Muscle layer of duodenum (tissue), 2 donors: ENCODE data around the gene CACTIN.
"Not testable (repeated sequence)": the region's sequence is repeated elsewhere in the genome, so short reads cannot be mapped to it uniquely, and the experiment has no call there.

Experiments used
- H3K27ac ChIP-seq: one replicate; pipeline ENCODE4 v1.7.0; 2013; ENCODE audit warnings: mild to moderate bottlenecking, low read length
- H3K27me3 ChIP-seq: one replicate; pipeline ENCODE4 v1.7.0; 2013; ENCODE audit warnings: low read depth, mild to moderate bottlenecking, control low read depth, low read length
- H3K36me3 ChIP-seq, 2 donors: one replicate each; pipeline ENCODE4 v1.7.0; 2013; ENCODE audit warnings: low read length in 2 of 2, control low read depth in 1 of 2, mild to moderate bottlenecking in 1 of 2; ENCODE audit not compliant: insufficient read depth in 2 of 2, control insufficient read depth in 1 of 2
- H3K4me1 ChIP-seq, 2 donors: one replicate each; pipeline ENCODE4 v1.7.0; 2013; ENCODE audit warnings: low read length in 2 of 2, mild to moderate bottlenecking in 2 of 2, control low read depth in 1 of 2, moderate library complexity in 1 of 2; ENCODE audit not compliant: insufficient read depth in 2 of 2, control insufficient read depth in 1 of 2
- H3K4me3 ChIP-seq, 2 donors: one replicate each; pipeline ENCODE4 v1.7.0; 2013; ENCODE audit warnings: low read length in 2 of 2, low read depth in 1 of 2, mild to moderate bottlenecking in 1 of 2
- H3K9me3 ChIP-seq, 2 donors: one replicate each; pipeline ENCODE4 v1.7.0; 2013; ENCODE audit warnings: low read length in 2 of 2, control low read depth in 1 of 2, mild to moderate bottlenecking in 1 of 2; ENCODE audit not compliant: control insufficient read depth in 1 of 2
- donor health status: healthy.

Gene CACTIN

DNA sequence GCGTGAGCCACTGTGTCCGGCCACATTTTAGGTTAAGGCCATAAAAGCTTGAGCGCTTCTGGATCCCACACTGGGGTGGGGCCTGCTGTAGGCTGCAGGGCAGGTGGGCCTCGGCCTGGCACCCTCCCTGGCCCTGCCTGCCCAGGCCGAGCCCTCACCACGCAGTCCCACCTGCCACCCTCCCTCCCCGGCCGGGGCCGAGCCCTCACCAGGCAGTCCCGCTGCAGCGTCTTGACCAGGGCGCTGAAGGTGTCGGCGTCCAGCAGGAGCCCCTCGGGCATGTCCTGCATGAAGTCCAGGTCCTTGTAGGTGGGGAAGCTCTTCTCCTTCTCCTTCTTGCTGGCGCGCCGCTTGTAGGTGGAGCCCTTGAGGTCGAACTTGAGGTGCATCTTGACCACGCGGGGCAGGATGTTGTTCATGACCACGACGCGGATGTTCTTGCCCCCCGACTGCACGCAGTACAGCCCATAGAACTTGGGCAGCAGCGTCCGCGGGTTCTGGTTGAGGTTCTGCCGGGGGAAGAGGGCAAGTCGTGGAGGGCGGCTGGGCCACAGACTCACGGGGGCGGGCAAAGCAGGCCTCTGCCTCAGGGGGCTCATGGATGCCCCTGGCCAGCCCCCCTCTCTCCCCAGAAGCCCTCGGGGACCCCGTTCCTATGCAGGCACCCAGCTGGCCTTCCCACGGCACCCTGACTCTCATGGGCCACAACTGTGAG, 26.6 kb upstream of the CACTIN start:
- Histone ChIP-seq H3K27ac (no peak overlapping the region), H3K4me1 (no peaks in the 10 kb centered on the region), H3K4me3 (no peak overlapping the region), H3K9me3 (no peaks in the 10 kb centered on the region), H3K36me3 (peaks cover 22 to 77% of the 10 kb centered on the region in 2 donors), H3K27me3 (no peaks in the 10 kb centered on the region)

DNA sequence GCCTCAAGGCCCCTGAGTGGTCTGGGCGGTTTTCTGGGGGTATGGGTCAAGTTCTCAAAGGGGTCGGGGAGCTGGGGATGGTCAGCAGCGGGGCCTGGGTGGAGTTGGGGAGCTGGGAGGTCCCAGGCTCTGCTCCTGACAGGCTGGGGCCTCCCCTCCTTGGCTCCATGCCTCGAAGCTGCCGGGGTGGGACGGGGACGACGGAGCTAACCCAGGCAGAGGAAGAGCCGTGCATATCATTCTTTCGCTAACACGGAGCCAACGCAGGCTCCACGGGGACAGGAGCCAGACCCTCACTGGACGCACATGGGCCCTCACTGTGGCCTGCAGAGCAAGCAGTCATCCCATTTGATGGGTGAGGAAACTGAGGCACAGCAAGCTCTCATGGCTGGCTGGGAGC, 25.8 kb upstream of the CACTIN start:
- Histone ChIP-seq H3K4me1 (no peaks in the 10 kb centered on the region), H3K36me3 (peaks cover 22 to 72% of the 10 kb centered on the region in 2 donors), H3K4me3 (no peak overlapping the region), H3K27ac (no peak overlapping the region), H3K27me3 (no peaks in the 10 kb centered on the region), H3K9me3 (no peaks in the 10 kb centered on the region)

DNA sequence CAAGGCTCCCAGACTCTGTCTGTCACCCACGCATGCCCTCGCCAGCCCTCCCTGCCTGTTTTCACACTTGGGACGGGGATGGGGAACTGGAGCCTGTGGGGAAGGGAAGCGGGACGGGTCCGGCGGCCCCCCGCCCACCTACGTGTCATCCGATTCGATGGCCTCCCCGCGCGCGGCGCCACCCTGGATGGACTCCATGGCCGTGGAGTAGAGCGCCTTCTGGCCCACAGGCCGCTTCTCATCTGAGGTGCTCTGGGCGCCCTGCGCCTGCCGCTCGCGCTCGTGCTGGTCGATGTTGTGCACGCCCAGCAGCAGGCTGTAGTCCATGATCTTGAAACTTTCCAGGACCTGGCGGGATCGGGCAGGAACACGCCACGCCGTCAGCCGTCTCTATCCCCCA, 25.1 kb upstream of the CACTIN start:
- Histone ChIP-seq H3K27me3 (no peaks in the 10 kb centered on the region), H3K27ac (no peak overlapping the region), H3K4me1 (no peaks in the 10 kb centered on the region), H3K9me3 (no peaks in the 10 kb centered on the region), H3K36me3 (peaks cover 17 to 67% of the 10 kb centered on the region in 2 donors), H3K4me3 (no peak overlapping the region)

DNA sequence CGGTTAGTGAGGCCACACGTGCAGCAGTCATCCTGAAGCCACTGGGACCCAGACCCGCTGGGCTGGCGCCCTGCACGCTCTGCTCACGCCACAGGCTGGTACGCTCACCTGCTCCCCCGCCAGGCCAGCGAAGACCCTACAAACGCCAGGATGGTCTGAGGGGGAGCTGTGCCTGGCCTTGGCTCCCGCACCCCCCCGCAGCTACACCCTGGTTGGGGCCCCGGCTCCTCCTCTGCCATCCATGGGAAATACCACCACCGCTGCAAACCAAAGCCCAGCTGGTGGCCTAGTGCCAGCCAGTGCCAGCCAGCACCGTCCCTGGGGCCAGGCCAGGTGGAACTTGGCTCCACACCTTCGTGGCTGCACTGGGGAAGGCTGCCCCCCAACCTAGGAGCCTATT, 23.3 kb upstream of the CACTIN start:
- Histone ChIP-seq H3K4me1 (no peaks in the 10 kb centered on the region), H3K36me3 (peaks cover 17 to 68% of the 10 kb centered on the region in 2 donors), H3K4me3 (no peak overlapping the region), H3K9me3 (no peaks in the 10 kb centered on the region), H3K27me3 (no peaks in the 10 kb centered on the region), H3K27ac (no peak overlapping the region)

DNA sequence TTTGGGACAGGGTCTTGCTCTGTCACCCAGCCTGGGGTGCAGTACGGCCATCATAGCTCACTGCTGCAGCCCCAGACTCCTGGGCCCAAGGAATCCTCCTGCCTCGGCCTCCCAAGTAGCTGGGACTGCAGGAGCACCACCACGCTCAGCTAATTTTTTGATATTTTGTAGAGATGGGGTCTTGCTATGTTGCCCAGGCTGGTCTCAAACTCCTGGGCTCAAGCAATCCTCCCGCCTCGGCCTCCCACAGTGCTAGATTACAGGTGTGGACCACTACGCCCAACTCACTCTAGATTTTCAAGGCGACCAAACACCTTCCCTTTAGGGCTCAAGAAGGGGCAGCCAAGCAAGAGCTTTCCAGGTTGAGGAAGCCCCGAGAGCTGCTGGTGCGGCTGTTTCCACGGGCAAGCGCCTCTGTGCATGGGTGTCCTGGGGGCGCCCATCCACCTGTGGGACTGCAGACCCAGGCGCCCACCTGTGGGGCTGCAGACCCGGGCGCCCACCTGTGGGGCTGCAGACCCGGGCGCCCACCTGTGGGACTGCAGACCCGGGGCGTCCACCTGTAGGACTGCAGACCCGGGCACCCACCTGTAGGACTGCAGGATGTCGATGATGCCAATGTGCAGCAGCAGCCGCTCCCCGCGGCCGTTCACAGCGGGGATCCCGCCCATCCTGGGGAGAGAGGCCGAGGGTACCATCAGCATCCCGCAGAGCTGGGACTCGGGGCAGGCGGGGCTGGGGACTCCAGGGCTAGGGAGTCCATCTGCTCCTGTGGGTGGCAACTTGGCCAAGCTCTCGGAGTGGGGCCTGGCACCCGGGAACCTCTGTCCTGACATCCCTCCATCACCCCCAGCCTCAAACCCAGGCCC, 21.7 kb upstream of the CACTIN start:
- peaks cover 13 to 72% of the 10 kb centered on the region in 2 donors for H3K36me3 ChIP-seq
- no peak overlapping the region for H3K4me3 ChIP-seq
- no peaks in the 10 kb centered on the region for H3K9me3 ChIP-seq
- no peaks in the 10 kb centered on the region for H3K27me3 ChIP-seq
- no peak overlapping the region for H3K27ac ChIP-seq
- peaks cover 0 to 5% of the 10 kb centered on the region in 2 donors for H3K4me1 ChIP-seq

DNA sequence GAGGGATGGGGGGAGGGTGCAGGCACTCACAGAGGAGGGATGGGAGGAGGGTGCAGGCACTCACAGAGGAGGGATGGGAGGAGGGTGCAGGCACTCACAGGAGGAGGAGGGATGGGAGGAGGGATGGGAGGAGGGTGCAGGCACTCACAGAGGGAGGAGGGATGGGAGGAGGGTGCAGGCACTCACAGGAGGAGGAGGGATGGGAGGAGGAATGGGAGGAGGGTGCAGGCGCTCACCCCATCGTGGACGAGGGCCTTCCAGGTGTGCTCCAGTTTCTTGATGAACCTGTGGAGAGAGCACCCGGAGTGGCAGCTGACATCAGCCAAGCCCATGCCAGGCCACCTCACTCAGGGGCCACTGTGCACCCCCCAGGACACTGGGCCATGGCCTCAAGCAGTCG, 20.5 kb upstream of the CACTIN start:
- not testable (repeated sequence) for H3K4me1 ChIP-seq, H3K27ac ChIP-seq, H3K27me3 ChIP-seq, H3K9me3 ChIP-seq, H3K4me3 ChIP-seq
- peaks cover 5 to 71% of the 10 kb centered on the region in 2 donors for H3K36me3 ChIP-seq

DNA sequence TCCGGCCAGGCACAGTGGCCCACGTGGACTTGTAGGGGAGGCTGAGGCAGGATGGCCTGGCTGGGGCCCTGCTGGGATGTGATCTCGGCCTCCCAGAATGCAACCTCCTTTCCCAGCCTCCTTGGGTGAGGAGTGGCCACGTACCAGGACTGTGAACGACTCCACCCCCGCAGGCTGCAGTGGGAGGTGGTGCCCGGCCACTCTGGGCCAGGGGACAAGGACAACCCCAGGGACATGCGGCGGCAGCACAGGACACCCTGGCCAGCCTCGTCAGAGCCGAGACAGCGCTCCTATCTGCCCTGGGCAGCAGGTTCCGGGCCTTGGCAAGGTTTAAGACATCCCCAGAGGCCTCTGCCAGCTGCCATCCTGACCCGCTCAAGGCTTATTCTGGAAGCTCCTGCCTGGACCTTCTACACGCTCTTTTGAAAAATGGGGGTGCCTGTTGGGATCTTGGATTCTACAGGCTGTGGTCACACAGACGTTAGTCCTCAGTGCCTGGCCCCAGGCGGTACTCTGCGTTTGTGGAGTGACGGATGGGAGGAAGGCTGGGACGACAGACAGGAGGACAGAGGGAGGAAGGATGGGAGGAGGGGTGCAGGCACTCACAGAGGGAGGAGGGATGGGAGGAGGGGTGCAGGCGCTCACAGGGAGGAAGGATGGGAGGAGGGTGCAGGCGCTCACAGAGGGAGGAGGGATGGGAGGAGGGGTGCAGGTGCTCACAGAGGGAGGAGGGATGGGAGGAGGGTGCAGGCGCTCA, 19.9 kb upstream of the CACTIN start:
- peaks cover 0 to 5% of the 10 kb centered on the region in 2 donors for H3K4me1 ChIP-seq
- no peaks in the 10 kb centered on the region for H3K9me3 ChIP-seq
- peaks cover 5 to 71% of the 10 kb centered on the region in 2 donors for H3K36me3 ChIP-seq
- no peaks in the 10 kb centered on the region for H3K27me3 ChIP-seq
- H3K27ac ChIP-seq = no peak overlapping the region
- H3K4me3 ChIP-seq = no peak overlapping the region

DNA sequence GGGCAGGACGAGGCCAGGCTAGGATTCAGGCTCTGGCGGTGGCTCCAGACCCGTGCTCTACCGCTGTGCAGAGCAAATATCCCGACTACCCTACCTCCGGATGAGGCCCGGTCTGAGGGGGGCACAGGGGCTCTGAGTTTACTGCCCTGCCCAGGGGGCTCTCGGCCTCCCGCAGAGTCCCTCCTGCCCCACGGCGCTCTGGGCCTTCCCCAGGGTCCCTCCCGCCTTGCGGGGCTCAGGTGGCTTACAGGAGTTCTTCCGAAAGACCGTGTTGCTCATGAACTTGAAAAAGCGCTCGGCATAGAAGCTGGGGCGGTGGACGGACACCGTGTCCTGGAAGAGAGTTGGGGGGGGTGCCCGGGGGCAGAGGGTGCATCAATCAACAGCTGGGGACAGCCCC, 19.1 kb upstream of the CACTIN start:
- Histone ChIP-seq H3K36me3 (peaks cover 3 to 68% of the 10 kb centered on the region in 2 donors), H3K4me3 (no peak overlapping the region), H3K27ac (no peak overlapping the region), H3K27me3 (no peaks in the 10 kb centered on the region), H3K4me1 (peaks cover 0 to 5% of the 10 kb centered on the region in 2 donors), H3K9me3 (no peaks in the 10 kb centered on the region)

DNA sequence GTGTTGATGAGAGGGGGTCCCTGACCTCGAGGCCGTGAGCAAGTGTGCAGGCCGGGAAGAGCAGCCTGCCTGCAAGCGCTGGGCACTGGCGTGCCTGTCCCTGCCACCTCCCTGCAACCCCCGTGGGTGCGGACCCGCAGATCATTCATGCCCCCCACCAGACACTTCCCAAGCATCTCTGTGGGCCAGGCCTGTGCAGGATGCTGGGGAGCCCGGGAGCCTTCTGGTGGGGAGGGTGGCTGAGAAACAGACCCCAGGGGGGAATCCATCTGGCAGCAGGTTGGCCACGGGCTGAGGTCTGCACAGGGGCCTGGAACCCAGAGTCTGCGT, 18.4 kb upstream of the CACTIN start:
- Histone ChIP-seq H3K27ac (no peak overlapping the region), H3K36me3 (peaks cover 3 to 63% of the 10 kb centered on the region in 2 donors)

DNA sequence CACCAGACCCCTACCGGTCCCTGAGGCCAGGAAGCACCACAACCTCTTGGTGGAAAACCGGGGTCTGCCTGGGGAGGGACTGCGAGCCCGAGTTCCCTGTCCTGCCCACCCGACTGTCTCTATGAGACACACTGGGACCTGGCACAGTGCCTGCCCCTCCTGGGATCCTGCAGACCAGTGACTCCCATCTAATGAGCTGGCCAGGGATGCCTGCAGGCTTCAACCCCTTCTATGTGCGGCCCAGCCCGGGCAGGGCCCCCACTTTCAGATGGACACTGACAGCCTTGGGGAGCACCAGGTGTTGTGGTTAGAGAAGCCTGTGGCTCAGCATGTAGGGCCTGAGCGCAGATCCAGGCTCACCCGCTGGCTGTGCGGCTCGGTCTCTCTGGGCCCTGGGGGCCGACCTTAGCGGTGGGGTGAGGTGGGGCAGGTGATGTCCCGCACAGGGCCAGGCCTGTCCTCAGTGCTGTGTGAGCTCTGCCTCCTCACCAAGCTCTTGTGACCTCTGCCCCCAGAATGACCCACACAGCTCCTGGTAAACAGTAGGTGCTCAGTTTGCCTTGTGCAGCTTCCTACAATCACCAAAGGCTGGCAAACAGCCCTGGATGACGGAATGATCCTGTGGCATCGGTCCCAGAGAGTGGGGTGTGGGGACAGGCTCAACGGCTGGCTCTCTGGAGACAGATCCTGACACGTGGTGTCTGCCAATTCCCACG, 17.9 kb upstream of the CACTIN start:
- no peaks in the 10 kb centered on the region for H3K27me3 ChIP-seq
- H3K9me3 ChIP-seq = no peaks in the 10 kb centered on the region
- no peak overlapping the region for H3K4me3 ChIP-seq
- no peak overlapping the region for H3K27ac ChIP-seq
- H3K4me1 ChIP-seq = peaks cover 0 to 5% of the 10 kb centered on the region in 2 donors
- peaks cover 8 to 66% of the 10 kb centered on the region in 2 donors for H3K36me3 ChIP-seq

More for the DNA sequence above, 18.4 kb upstream of the CACTIN start:
- Histone ChIP-seq H3K27me3 (no peaks in the 10 kb centered on the region), H3K4me1 (peaks cover 0 to 5% of the 10 kb centered on the region in 2 donors), H3K9me3 (no peaks in the 10 kb centered on the region), H3K4me3 (no peak overlapping the region)
